Endothelial cell (in vitro differentiated cells): ENCODE measurements around the gene ADD2. TPM values are rescaled to one million over a fixed set of nuclear protein-coding genes. Genes with fewer than 3 reads are reported as not detected.

ENCODE experiments used
- DNase-seq: peaks from one replicate; pipeline ENCODE4 v3.0.0; 2021; ENCODE audit warnings: low spot score
- H3K27ac Mint-ChIP-seq: one replicate; pipeline ENCODE4 v1.8.0; 2021; ENCODE audit warnings: mixed read lengths, inconsistent platforms; ENCODE audit not compliant: unreplicated experiment
- H3K27me3 Mint-ChIP-seq: one replicate; pipeline ENCODE4 v1.8.0; 2021; ENCODE audit warnings: mild to moderate bottlenecking, moderate library complexity, mixed read lengths, inconsistent platforms; ENCODE audit not compliant: unreplicated experiment
- H3K36me3 Mint-ChIP-seq: one replicate; pipeline ENCODE4 v1.8.0; 2021; ENCODE audit warnings: mild to moderate bottlenecking, low read depth, mixed read lengths, inconsistent platforms; ENCODE audit not compliant: unreplicated experiment
- H3K4me1 Mint-ChIP-seq: one replicate; pipeline ENCODE4 v1.8.0; 2021; ENCODE audit warnings: mild to moderate bottlenecking, mixed read lengths, inconsistent platforms; ENCODE audit not compliant: unreplicated experiment
- H3K4me3 Mint-ChIP-seq: one replicate; pipeline ENCODE4 v1.8.0; 2021; ENCODE audit warnings: mild to moderate bottlenecking, mixed read lengths, inconsistent platforms; ENCODE audit not compliant: unreplicated experiment
- H3K9me3 Mint-ChIP-seq: one replicate; pipeline ENCODE4 v1.8.0; 2021; ENCODE audit warnings: mixed read lengths, inconsistent platforms; ENCODE audit not compliant: unreplicated experiment
- CTCF ChIP-seq: fragments of 200-600 bp; sonication (generic); IDR thresholded peaks from one replicate; pipeline ENCODE4 v1.5.0; 2021; ENCODE audit warnings: antibody characterized with exemption; ENCODE audit not compliant: unreplicated experiment
- total RNA-seq: library from RNA; stranded (reverse); fragmentation: NEBNext Ultra II Directional; extraction: Animal tissue kit (Norgen Biotek cat#: 25700); gene quantifications from one replicate; pipeline ENCODE4 v1.2.1, GENCODE V29; 2021; ENCODE audit not compliant: unreplicated experiment

The ADD2 gene
- total RNA-seq, 1 donor from 2014 or later = 54.0 TPM

GRCh38 chr2:70793450-70793849, 25.4 kb upstream of the ADD2 start:
- Mint-ChIP-seq H3K27ac (no peak overlapping the region), H3K4me1 (peaks cover 33% of the 10 kb centered on the region), H3K27me3 (peaks cover 2% of the 10 kb centered on the region), H3K4me3 (no peak overlapping the region), H3K9me3 (no peaks in the 10 kb centered on the region), H3K36me3 (no peaks in the 10 kb centered on the region)
- TF ChIP-seq CTCF = no peak
- no peak for DNase-seq

GRCh38 chr2:70790136-70790828, 22.3 kb upstream of the ADD2 start, which contains the start of gene FIGLA:
Gene FIGLA, minus strand, starts transcription at chr2:70790643. Its CDS starts 5 bp downstream, at chr2:70790638.
- no peak for TF ChIP-seq CTCF
- H3K27ac Mint-ChIP-seq = peak within 1 kb of the TSS; percentile 38
- DNase-seq = peak; percentile 45
- H3K27me3 Mint-ChIP-seq = peaks cover 2% of the 10 kb centered on the region
- H3K4me1 Mint-ChIP-seq = peaks cover 17% of the 10 kb centered on the region
- H3K4me3 Mint-ChIP-seq = peak within 1 kb of the TSS; percentile 85
- H3K9me3 Mint-ChIP-seq = no peaks in the 10 kb centered on the region
- no peaks in the 10 kb centered on the region for H3K36me3 Mint-ChIP-seq

GRCh38 chr2:70789304-70790135, 21.5 kb upstream of the ADD2 start:
- no peak overlapping the region for H3K27ac Mint-ChIP-seq
- DNase-seq = peak; percentile 82
- no peaks in the 10 kb centered on the region for H3K36me3 Mint-ChIP-seq
- peaks cover 2% of the 10 kb centered on the region for H3K27me3 Mint-ChIP-seq
- H3K4me1 Mint-ChIP-seq = peaks cover 13% of the 10 kb centered on the region
- H3K9me3 Mint-ChIP-seq = no peaks in the 10 kb centered on the region
- H3K4me3 Mint-ChIP-seq = peak overlapping the region; percentile 85
- TF ChIP-seq CTCF = peak; percentile 53

- Mint-ChIP-seq H3K27ac (no peak overlapping the region), H3K4me3 (no peak overlapping the region), H3K36me3 (no peaks in the 10 kb centered on the region), H3K4me1 (peaks cover 11% of the 10 kb centered on the region), H3K27me3 (no peaks in the 10 kb centered on the region), H3K9me3 (no peaks in the 10 kb centered on the region)
- no peak for TF ChIP-seq CTCF
- peak; percentile 40 for DNase-seq
Measured at GRCh38 chr2:70785137-70785911, 17.3 kb upstream of the ADD2 start.
